ENCODE measurements around the gene FAM83C. TPM values are rescaled to one million over a fixed set of nuclear protein-coding genes. Genes with fewer than 3 reads are reported as not detected.
"Not testable (repeated sequence)": the region's sequence is repeated elsewhere in the genome, so short reads cannot be mapped to it uniquely, and the experiment has no call there.

FAM83C gene
- total RNA-seq, 1 donor from 2014 or later = not detected

GRCh38 chr20:35267092-35267491 lies 25.1 kb downstream of the FAM83C start:
- no peak for DNase-seq (ENCODE audit: low spot score)

- DNase-seq (ENCODE audit: low spot score) = no peak
These were observed 27.5 kb downstream of the FAM83C start for GRCh38 chr20:35264755-35265154.

- peak; percentile 67 for DNase-seq (ENCODE audit: low spot score)
These were observed 28.5 kb downstream of the FAM83C start for GRCh38 chr20:35263532-35264341.

DNA sequence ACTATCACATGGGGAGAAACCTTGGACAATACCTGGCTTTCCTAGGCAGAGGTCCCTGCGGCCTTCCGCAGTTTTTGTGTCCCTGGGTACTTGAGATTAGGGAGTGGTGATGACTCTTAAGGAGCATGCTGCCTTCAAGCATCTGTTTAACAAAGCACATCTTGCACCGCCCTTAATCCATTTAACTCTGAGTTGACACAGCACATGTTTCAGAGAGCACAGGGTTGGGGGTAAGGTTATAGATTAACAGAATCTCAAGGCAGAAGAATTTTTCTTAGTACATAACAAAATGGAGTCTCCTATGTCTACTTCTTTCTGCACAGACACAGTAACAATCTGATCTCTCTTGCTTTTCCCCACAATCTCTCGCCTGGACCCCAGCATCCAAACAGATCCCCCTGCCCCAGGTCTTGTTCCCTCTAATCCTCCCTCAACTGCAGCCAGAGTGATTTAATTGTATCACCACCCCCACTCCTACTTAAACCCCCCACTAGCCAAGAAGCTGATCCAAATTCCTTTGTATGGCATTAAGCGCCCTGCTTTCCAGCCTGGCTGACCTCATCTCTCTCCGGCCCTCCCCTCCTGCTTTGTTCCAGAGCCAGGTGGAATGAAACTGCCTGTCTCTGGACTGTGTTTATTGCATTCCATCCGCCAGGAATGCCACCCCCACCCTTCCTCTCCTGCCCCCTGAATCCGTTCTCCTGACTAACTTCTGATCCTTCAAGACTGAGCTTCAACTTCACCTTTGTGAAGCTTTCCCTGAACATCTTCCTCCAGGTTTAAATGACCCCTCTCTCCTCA lies 29.3 kb downstream of the FAM83C start:
- DNase-seq (ENCODE audit: low spot score) = peak; percentile 74

DNA sequence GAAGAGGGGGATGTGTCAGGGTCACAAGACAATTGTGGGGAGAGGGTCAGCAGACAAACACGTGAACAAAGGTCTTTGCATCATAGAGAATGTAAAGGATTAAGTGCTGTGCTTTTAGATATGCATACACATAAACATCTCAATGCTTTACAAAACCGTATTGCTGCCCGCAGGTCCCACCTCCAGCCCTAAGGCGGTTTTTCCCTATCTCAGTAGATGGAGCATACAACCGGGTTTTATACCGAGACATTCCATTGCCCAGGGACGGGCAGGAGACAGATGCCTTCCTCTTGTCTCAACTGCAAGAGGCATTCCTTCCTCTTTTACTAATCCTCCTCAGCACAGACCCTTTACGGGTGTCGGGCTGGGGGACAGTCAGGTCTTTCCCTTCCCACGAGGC lies 29.9 kb downstream of the FAM83C start:
- DNase-seq (ENCODE audit: low spot score) = not testable (repeated sequence)

- DNase-seq (ENCODE audit: low spot score) = no peak
These were observed 31.8 kb downstream of the FAM83C start for GRCh38 chr20:35260426-35260825.

GRCh38 chr20:35257175-35257909 lies 34.9 kb downstream of the FAM83C start:
- DNase-seq (ENCODE audit: low spot score) = no peak

DNA sequence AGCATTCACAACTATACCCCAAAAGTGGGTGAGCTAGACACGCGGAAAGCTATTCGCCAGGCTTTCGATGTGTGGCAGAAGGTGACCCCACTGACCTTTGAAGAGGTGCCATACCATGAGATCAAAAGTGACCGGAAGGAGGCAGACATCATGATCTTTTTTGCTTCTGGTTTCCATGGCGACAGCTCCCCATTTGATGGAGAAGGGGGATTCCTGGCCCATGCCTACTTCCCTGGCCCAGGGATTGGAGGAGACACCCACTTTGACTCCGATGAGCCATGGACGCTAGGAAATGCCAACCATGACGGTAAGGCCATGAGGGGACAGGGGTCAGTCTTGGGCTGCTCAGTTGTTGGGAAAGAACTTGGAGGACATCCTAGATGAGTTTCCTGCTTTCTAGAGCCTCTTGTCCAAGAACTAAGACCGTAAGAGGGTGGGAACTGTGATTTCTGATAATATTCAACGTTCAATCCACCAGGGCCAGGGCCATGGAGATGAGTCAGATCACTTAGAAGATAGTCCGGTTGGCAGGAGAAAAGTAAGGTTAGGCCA lies 37.7 kb downstream of the FAM83C start:
- no peak for DNase-seq (ENCODE audit: low spot score)

- no peak for DNase-seq (ENCODE audit: low spot score)
These were observed 39.2 kb downstream of the FAM83C start for GRCh38 chr20:35253010-35253409.

GRCh38 chr20:35252598-35252997 lies 39.6 kb downstream of the FAM83C start:
- not testable (repeated sequence) for DNase-seq (ENCODE audit: low spot score)

- DNase-seq (ENCODE audit: low spot score) = no peak
These were observed 40.2 kb downstream of the FAM83C start for GRCh38 chr20:35252037-35252461.

GRCh38 chr20:35251613-35251940 lies 40.6 kb downstream of the FAM83C start:
- no peak for DNase-seq (ENCODE audit: low spot score)

- DNase-seq (ENCODE audit: low spot score) = no peak
These were observed 43.4 kb downstream of the FAM83C start for GRCh38 chr20:35248641-35249475.

DNA sequence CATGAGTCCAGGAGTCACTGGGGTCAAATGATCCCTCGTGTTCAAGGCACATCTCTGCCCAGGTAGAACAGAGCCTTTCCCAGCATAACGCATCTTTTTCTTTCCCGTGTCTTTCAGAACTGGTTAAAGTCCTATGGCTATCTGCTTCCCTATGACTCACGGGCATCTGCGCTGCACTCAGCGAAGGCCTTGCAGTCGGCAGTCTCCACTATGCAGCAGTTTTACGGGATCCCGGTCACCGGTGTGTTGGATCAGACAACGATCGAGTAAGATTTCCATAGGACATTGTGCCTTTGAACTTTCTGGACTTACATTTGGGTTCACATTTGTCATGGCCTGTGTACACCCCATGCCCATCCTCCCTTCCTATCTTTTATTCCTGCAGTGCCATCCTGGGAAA lies 45.5 kb downstream of the FAM83C start:
- DNase-seq (ENCODE audit: low spot score) = no peak

DNA sequence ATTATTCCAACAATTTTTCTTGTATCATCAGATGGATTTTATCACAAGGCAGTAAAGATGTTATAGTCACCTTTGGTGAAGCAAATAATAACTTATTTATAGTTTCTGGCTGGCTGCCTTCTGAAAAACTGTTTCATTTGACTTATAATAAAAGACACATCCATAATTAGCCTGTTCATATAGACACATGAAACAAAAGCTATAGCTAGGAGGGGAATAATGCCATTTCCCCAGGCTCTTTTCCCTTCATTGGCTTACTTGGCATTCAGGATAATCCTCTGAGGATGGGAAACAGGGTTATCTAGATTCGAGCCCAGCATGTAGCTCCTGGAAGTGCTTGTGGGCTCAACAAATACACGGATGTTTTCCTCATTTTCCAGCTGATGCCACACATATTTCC lies 48.2 kb downstream of the FAM83C start:
- no peak for DNase-seq (ENCODE audit: low spot score)

DNA sequence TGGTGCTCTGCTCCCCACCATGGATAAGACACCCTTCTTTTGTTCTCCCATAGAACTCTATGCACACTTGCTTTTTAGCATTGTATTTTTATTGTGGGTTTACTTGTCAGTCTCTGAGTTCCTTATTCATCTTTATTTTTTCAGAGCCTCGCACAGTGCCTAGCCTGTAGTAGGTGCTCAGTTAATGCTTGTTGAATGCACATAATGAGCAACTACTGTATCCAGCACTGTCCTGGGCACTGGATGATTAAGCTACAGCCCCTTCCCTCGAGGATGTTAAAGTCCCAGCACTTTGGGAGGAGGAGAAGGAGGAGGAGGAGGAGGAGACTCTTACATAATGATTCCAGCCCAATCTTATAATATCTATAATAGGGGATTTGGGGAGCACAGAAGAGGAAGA lies 48.9 kb downstream of the FAM83C start:
- DNase-seq (ENCODE audit: low spot score) = no peak

DNA sequence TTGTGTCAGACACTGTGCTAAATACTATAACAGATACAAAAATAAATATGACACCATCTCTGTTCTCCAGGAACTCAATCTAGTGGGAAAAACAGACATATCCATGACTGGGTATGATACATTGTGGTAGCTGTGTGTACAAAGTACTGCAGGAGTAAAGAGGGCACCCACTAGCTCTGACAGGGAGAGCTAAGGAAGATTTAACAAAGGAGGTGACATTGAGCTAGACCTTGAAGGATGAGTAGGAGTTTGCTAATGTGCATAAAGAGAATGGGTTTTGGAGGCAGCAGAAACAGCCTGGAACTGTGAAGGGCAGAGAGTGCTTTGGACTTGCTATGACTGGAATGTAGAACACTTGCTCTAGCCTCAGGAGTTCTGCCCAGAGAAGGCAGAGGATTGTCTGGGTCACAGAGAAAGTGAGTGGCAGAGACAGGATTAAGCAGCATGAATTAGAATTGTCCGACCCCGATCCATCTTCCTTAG lies 51.4 kb downstream of the FAM83C start:
- no peak for DNase-seq (ENCODE audit: low spot score)

- no peak for DNase-seq (ENCODE audit: low spot score)
These were observed 52.0 kb downstream of the FAM83C start for GRCh38 chr20:35240083-35240810.

GRCh38 chr20:35238735-35239134 lies 53.5 kb downstream of the FAM83C start:
- no peak for DNase-seq (ENCODE audit: low spot score)

GRCh38 chr20:35238170-35238569 lies 54.1 kb downstream of the FAM83C start:
- no peak for DNase-seq (ENCODE audit: low spot score)

Measured in mucosa of gallbladder (tissue), 1 donor.